H1 (cell line): ENCODE data around the gene NXPH1. TPM values are rescaled to one million over a fixed set of nuclear protein-coding genes. Genes with fewer than 3 reads are reported as not detected.

Experiments
- CTCF ChIA-PET: fragments of 300-600 bp; sonication (Branson Sonifier 250); formaldehyde crosslinking; loops from one replicate; lab custom pipeline; 2021; ENCODE audit not compliant: partially characterized antibody; lab: Charles Lee
- POLR2A ChIA-PET: fragments of 300-600 bp; sonication (Branson Sonifier 250); formaldehyde crosslinking; loops from one replicate; lab custom pipeline; 2021; ENCODE audit warnings: inconsistent platforms; ENCODE audit not compliant: partially characterized antibody; lab: Charles Lee
- DNase-seq, 2 experiments: peaks; one replicate each; pipeline versions ENCODE4 v3.0.0 to v3.0.0-alpha.2; 2010 to 2022; ENCODE audit warnings: low spot score in 2 of 2, low read depth in 1 of 2, mixed read lengths in 1 of 2
- FAIRE-seq: peaks from 2 replicates; lab custom pipeline; 2011; peaks lifted over from hg19 to GRCh38; lab: Jason Lieb, UNC
- H2AFZ ChIP-seq: 2 replicates; pipeline ENCODE4 v1.8.1; 2012; ENCODE audit warnings: low read length, inconsistent platforms
- H2AK5ac ChIP-seq: 2 replicates; pipeline ENCODE4 v1.6.1; 2013; ENCODE audit warnings: low read depth, low read length
- H2BK120ac ChIP-seq: replicated peaks from 2 replicates; pipeline ENCODE3; 2013; ENCODE audit warnings: low read depth, low read length, inconsistent platforms
- H2BK12ac ChIP-seq: 2 replicates; pipeline ENCODE4 v1.6.1; 2013; ENCODE audit warnings: low read depth, low read length
- H2BK15ac ChIP-seq: 2 replicates; pipeline ENCODE4 v1.6.1; 2013; ENCODE audit warnings: low read length
- H2BK20ac ChIP-seq: 2 replicates; pipeline ENCODE4 v1.6.1; 2013; ENCODE audit warnings: low read length
- H2BK5ac ChIP-seq: 2 replicates; pipeline ENCODE4 v1.6.1; 2013; ENCODE audit warnings: low read depth, low read length
- H3K14ac ChIP-seq: 2 replicates; pipeline ENCODE4 v1.6.1; 2013; ENCODE audit warnings: inconsistent platforms; ENCODE audit not compliant: insufficient read length
- H3K18ac ChIP-seq: 2 replicates; pipeline ENCODE4 v1.6.1; 2013; ENCODE audit warnings: low read length; ENCODE audit errors: extremely low read depth
- H3K23ac ChIP-seq: 2 replicates; pipeline ENCODE4 v1.6.1; 2013; ENCODE audit warnings: inconsistent platforms; ENCODE audit not compliant: insufficient read length
- H3K23me2 ChIP-seq: 2 replicates; pipeline ENCODE4 v1.6.1; 2013; ENCODE audit warnings: low read depth, low read length
- H3K27ac ChIP-seq: 2 replicates; pipeline ENCODE4 v1.6.1; 2011; ENCODE audit warnings: low read depth, low read length, inconsistent platforms
- H3K27me3 ChIP-seq, 4 experiments: replicated peaks in 1 of 4; 1 replicate in 1 of 4; 2 replicates in 3 of 4; pipeline versions ENCODE4 v1.6.1 to v1.8.1; 2011 to 2013; ENCODE audit warnings: low read length in 3 of 4, mild to moderate bottlenecking in 3 of 4, inconsistent platforms in 2 of 4, mixed read lengths in 2 of 4, moderate library complexity in 1 of 4; ENCODE audit not compliant: control insufficient read depth in 3 of 4, insufficient read depth in 3 of 4; ENCODE audit errors: extremely low read depth in 1 of 4
- H3K36me3 ChIP-seq, 4 experiments: 2 replicates each; pipeline versions ENCODE4 v1.6.1 to v1.8.1; 2011 to 2013; ENCODE audit warnings: mild to moderate bottlenecking in 4 of 4, low read length in 3 of 4, moderate library complexity in 2 of 4, control low read depth in 1 of 4, inconsistent platforms in 1 of 4; ENCODE audit not compliant: insufficient read depth in 4 of 4, control insufficient read depth in 2 of 4
- H3K4ac ChIP-seq: replicated peaks from 2 replicates; pipeline ENCODE3; 2013; ENCODE audit warnings: low read length, low read depth, mixed read lengths, inconsistent platforms; ENCODE audit not compliant: insufficient read length
- H3K4me1 ChIP-seq, 4 experiments: replicated peaks in 1 of 4; 1 replicate in 1 of 4; 2 replicates in 3 of 4; pipeline versions ENCODE4 v1.6.1 to v1.8.1; 2011 to 2013; ENCODE audit warnings: low read length in 3 of 4, inconsistent platforms in 2 of 4, mixed read lengths in 1 of 4; ENCODE audit not compliant: insufficient read depth in 4 of 4, control insufficient read depth in 3 of 4
- H3K4me2 ChIP-seq, 2 experiments: 2 replicates each; pipeline versions ENCODE4 v1.6.1 to v1.8.1; 2011 to 2013; ENCODE audit warnings: low read depth in 2 of 2, low read length in 2 of 2, control low read depth in 1 of 2, inconsistent platforms in 1 of 2, mild to moderate bottlenecking in 1 of 2; ENCODE audit not compliant: insufficient read depth in 1 of 2
- H3K4me3 ChIP-seq, 4 experiments: fragments of 200-600, 300-600 bp in 1 of 4; sonication (generic), shearing (Covaris generic), sonication (Bioruptor Twin) in 1 of 4; 2 replicates each; pipeline versions ENCODE4 v1.5.1 to v1.8.1; 2011 to 2016; ENCODE audit warnings: low read length in 4 of 4, low read depth in 3 of 4, control low read depth in 2 of 4, inconsistent platforms in 2 of 4, mild to moderate bottlenecking in 2 of 4, mixed read lengths in 1 of 4, moderate library complexity in 1 of 4; ENCODE audit not compliant: insufficient read depth in 2 of 4; ENCODE audit errors: extremely low read depth in 1 of 4
- H3K56ac ChIP-seq: replicated peaks from 2 replicates; pipeline ENCODE3; 2013; ENCODE audit warnings: low read depth, mild to moderate bottlenecking, mixed read lengths, low read length, inconsistent platforms; ENCODE audit not compliant: insufficient read length
- H3K79me1 ChIP-seq: 2 replicates; pipeline ENCODE4 v1.6.1; 2013; ENCODE audit warnings: low read depth, low read length, control low read depth
- H3K79me2 ChIP-seq, 2 experiments: 2 replicates each; pipeline versions ENCODE4 v1.6.1 to v1.8.1; 2012 to 2013; ENCODE audit warnings: low read length in 2 of 2, mild to moderate bottlenecking in 2 of 2, inconsistent platforms in 1 of 2; ENCODE audit not compliant: insufficient read depth in 2 of 2, control insufficient read depth in 1 of 2
- H3K9ac ChIP-seq, 4 experiments: replicated peaks in 1 of 4; 1 replicate in 1 of 4; 2 replicates in 3 of 4; pipeline versions ENCODE4 v1.6.1 to v1.8.1; 2011 to 2013; ENCODE audit warnings: low read depth in 3 of 4, low read length in 3 of 4, control low read depth in 2 of 4, mild to moderate bottlenecking in 2 of 4, moderate library complexity in 2 of 4, inconsistent platforms in 1 of 4; ENCODE audit errors: extremely low read depth in 1 of 4
- H3K9me3 ChIP-seq, 2 experiments: 2 replicates each; pipeline versions ENCODE4 v1.6.1 to v1.8.1; 2012 to 2013; ENCODE audit warnings: mild to moderate bottlenecking in 2 of 2, moderate library complexity in 2 of 2, control low read depth in 1 of 2, inconsistent platforms in 1 of 2, low read depth in 1 of 2, low read length in 1 of 2, mixed read lengths in 1 of 2; ENCODE audit not compliant: insufficient read depth in 2 of 2
- H4K20me1 ChIP-seq, 2 experiments: replicated peaks in 1 of 2; 2 replicates each; pipeline versions ENCODE3 to v1.8.1; 2011 to 2013; ENCODE audit warnings: inconsistent platforms in 2 of 2, low read length in 2 of 2, mild to moderate bottlenecking in 1 of 2; ENCODE audit not compliant: insufficient read depth in 2 of 2, control insufficient read depth in 1 of 2
- H4K5ac ChIP-seq: 2 replicates; pipeline ENCODE4 v1.6.1; 2013; ENCODE audit warnings: low read length, low read depth, mixed read lengths, inconsistent platforms; ENCODE audit not compliant: insufficient read length
- H4K8ac ChIP-seq: 2 replicates; pipeline ENCODE4 v1.8.0; 2013; ENCODE audit warnings: mild to moderate bottlenecking, moderate library complexity, low read length, inconsistent platforms; ENCODE audit not compliant: insufficient read depth; ENCODE audit errors: extremely low read depth
- H4K91ac ChIP-seq: replicated peaks from 2 replicates; pipeline ENCODE3; 2013; ENCODE audit warnings: low read length, mixed read lengths, inconsistent platforms; ENCODE audit not compliant: insufficient read length
- CHD1 ChIP-seq: IDR thresholded peaks from 2 replicates; pipeline ENCODE4 v1.6.1; 2012; ENCODE audit warnings: low read depth, low read length, improper control_type of control experiment
- JUN ChIP-seq: IDR thresholded peaks from 2 replicates; pipeline ENCODE4 v1.6.1; 2011; ENCODE audit warnings: low read depth, mild to moderate bottlenecking, improper control_type of control experiment, low read length
- RAD21 ChIP-seq, 2 experiments: IDR thresholded peaks in 1 of 2; conservative IDR thresholded peaks in 1 of 2; 2 replicates each; pipeline ENCODE4 v1.6.1; 2011; ENCODE audit warnings: low read depth in 2 of 2, low read length in 2 of 2, improper control_type of control experiment in 1 of 2, inconsistent platforms in 1 of 2, mild to moderate bottlenecking in 1 of 2, moderate library complexity in 1 of 2
- WGBS, 2 experiments: shearing (Covaris generic) in 1 of 2; methylation state at CpG; one replicate each; pipeline versions ENCODE4 v1.1.6 to v1.1.7; 2013 to 2015; ENCODE audit warnings: low lambda C conversion rate in 2 of 2, mixed read lengths in 2 of 2, inconsistent platforms in 1 of 2, low coverage in 1 of 2, missing lambda C conversion rate in 1 of 2; ENCODE audit not compliant: insufficient replicate concordance in 2 of 2, insufficient coverage in 1 of 2, insufficient read length in 1 of 2; ENCODE audit errors: extremely low coverage in 1 of 2, missing lambda C conversion rate in 1 of 2; 5-methylcytosine and 5-hydroxymethylcytosine counted together
- polyA plus RNA-seq, 7 experiments: library from polyadenylated mRNA; depleted of rRNA in 3 of 7; stranded (reverse) in 5 of 7; unstranded in 2 of 7; fragments of >200 nt in 5 of 7; fragments of 200-250 nt in 2 of 7; gene quantifications; 1 replicate in 5 of 7; 2 replicates in 1 of 7; 4 replicates in 1 of 7; pipeline versions ENCODE4 v1.2.1 to v1.2.3, GENCODE V29; 2011 to 2013; ENCODE audit warnings: missing spikeins in 2 of 7, mixed read lengths in 2 of 7
- total RNA-seq: library from RNA; stranded (reverse); fragmentation: NEBNext Ultra II Directional; extraction: Animal tissue kit (Norgen Biotek cat#: 25700); gene quantifications from 2 replicates; pipeline ENCODE4 v1.2.1, GENCODE V29; 2021

NXPH1 gene
- total and polyA plus RNA-seq, 2 of the 8 experiments (the other 6 are each of a cell fraction or from before 2014, with no cell fraction given), result 0.14 to 1.0 TPM

- CTCF ChIA-PET, result interaction anchor here (1.1 to 1.2 kb wide), 3 partner anchors 22 to 124 kb away, joined by 3 read pairs; no protein-coding TSS in a partner anchor
- H4K91ac ChIP-seq, result no peak overlapping the region
- H3K79me2 ChIP-seq, result no peaks in the 10 kb centered on the region
Measured at GRCh38 chr7:8560501-8560900, 127.1 kb downstream of the NXPH1 start.

More at GRCh38 chr7:8560501-8560900, 127.1 kb downstream of the NXPH1 start:
- no peak overlapping the region for H4K5ac ChIP-seq
- no peak overlapping the region for H3K9ac ChIP-seq
- no peaks in the 10 kb centered on the region for H3K27me3 ChIP-seq
- peaks cover 0 to 10% (median 6%) of the 10 kb centered on the region in 4 experiments; a peak in 4 of 7 replicates for H3K4me1 ChIP-seq
- no peak for DNase-seq
- TF ChIP-seq CHD1 (no peak), JUN (no peak), RAD21 (IDR thresholded peaks at IDR 0.05 in 1 of 2, conservative IDR thresholded peaks at IDR 0.05 in 1 of 2; ENCODE audit: low read depth in 2 of 2, low read length in 2 of 2) (0 out of 4 replicates have a peak, but pooled peaks have one; percentile 4 to 22)
- H2BK20ac ChIP-seq, result no peak overlapping the region
- H3K23ac ChIP-seq, result no peak overlapping the region
- H2BK15ac ChIP-seq, result no peak overlapping the region
- WGBS, 2 experiments, result 81% methylated on average over 2 of the region's 2 CpGs; no CpG with 5 or more reads in 1 of the 2 experiments
- H2BK12ac ChIP-seq, result no peak overlapping the region
- no peak overlapping the region for H2BK5ac ChIP-seq
- H3K79me1 ChIP-seq, result no peaks in the 10 kb centered on the region
- H3K4me2 ChIP-seq, result no peak overlapping the region
- H2AFZ ChIP-seq, result no peak overlapping the region
- H3K4ac ChIP-seq, result no peak overlapping the region
- POLR2A ChIA-PET, result interaction anchor here (1.0 kb wide), 1 partner anchor 298 kb away, joined by 3 read pairs; no protein-coding TSS in a partner anchor
- no peak overlapping the region for H3K4me3 ChIP-seq
- FAIRE-seq, result no peak
- no peaks in the 10 kb centered on the region; the same call in 1 of the 2 replicates for H3K23me2 ChIP-seq
- no peak overlapping the region for H4K8ac ChIP-seq
- H2BK120ac ChIP-seq, result no peak overlapping the region
- no peak overlapping the region for H3K27ac ChIP-seq
- H2AK5ac ChIP-seq, result no peak overlapping the region
- H3K14ac ChIP-seq, result no peak overlapping the region
- no peaks in the 10 kb centered on the region for H3K36me3 ChIP-seq
- no peaks in the 10 kb centered on the region for H4K20me1 ChIP-seq
- no peak overlapping the region for H3K56ac ChIP-seq
- H3K18ac ChIP-seq, result no peak overlapping the region
- H3K9me3 ChIP-seq, result no peaks in the 10 kb centered on the region
